Tibial artery (tissue), 4 donors: ENCODE data around the gene CSTB.

ENCODE experiments used
- DNase-seq, 2 donors: peaks; one replicate each; pipeline ENCODE4 v3.0.0-alpha.2; 2019
- H3K27ac ChIP-seq, 2 donors: fragments of 200-600 bp; sonication (generic) in 1 of 2; 1 replicate in 1 of 2; 2 replicates in 1 of 2; pipeline ENCODE4 v1.5.1; 2018 to 2019; ENCODE audit warnings: mild to moderate bottlenecking in 1 of 2
- H3K27me3 ChIP-seq, 2 donors: fragments of 200-600 bp; sonication (generic) in 1 of 2; one replicate each; pipeline versions ENCODE4 v1.5.1 to v1.6.0; 2016 to 2019
- H3K36me3 ChIP-seq, 3 donors: fragments of 200-600 bp; sonication (generic) in 2 of 3; one replicate each; pipeline ENCODE4 v1.5.1; 2016 to 2019; ENCODE audit warnings: mild to moderate bottlenecking in 2 of 3
- H3K4me1 ChIP-seq, 4 donors: fragments of 200-600 bp; sonication (generic) in 2 of 4; 1 replicate in 3 of 4; 2 replicates in 1 of 4; pipeline ENCODE4 v1.5.1; 2016 to 2019
- H3K4me3 ChIP-seq, 2 donors: fragments of 200-600 bp; sonication (generic) in 1 of 2; 1 replicate in 1 of 2; 2 replicates in 1 of 2; pipeline ENCODE4 v1.5.1; 2018 to 2019; ENCODE audit warnings: mild to moderate bottlenecking in 2 of 2
- H3K9me3 ChIP-seq, 3 donors: fragments of 200-600 bp; sonication (generic) in 1 of 3; one replicate each; pipeline ENCODE4 v1.5.1; 2016 to 2019
- intact Hi-C: fragments of 100-400 bp; cut with DNase I; formaldehyde crosslinking; loops from one replicate; pipeline ENCODE4 v1.15.0; 2023; ENCODE audit warnings: low total_unique reads
- TF ChIP-seq, protein P1 (sequence below), 2 experiments: fragments of 200-600 bp in 1 of 2; fragments of 450-650 bp in 1 of 2; IDR thresholded peaks; one replicate each; pipeline ENCODE4 v1.5.1; 2017 to 2019; ENCODE audit warnings: antibody characterized with exemption in 2 of 2, mild to moderate bottlenecking in 1 of 2, moderate library complexity in 1 of 2

Gene CSTB

DNA sequence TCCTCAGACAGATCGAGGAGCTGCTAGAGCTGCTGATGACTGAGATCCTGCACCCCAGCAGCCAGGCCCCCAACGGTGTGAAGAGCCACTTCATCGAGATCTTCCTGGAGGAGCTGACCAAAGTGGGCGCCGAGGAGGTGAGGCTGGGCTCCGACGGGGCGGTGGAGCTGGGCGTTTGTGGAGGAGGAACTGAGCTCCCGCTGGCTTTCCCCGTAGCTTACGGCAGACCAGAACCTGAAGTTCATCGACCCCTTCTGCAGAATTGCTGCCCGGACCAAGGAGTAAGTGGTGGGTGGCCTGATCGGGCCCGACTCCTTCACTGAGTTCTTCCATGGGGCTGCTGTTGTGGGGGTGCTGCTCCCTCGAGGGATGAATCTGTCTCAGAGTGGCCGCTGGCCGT is 21.3 kb upstream of the CSTB start:
- intact Hi-C loops: no loop called here

DNA sequence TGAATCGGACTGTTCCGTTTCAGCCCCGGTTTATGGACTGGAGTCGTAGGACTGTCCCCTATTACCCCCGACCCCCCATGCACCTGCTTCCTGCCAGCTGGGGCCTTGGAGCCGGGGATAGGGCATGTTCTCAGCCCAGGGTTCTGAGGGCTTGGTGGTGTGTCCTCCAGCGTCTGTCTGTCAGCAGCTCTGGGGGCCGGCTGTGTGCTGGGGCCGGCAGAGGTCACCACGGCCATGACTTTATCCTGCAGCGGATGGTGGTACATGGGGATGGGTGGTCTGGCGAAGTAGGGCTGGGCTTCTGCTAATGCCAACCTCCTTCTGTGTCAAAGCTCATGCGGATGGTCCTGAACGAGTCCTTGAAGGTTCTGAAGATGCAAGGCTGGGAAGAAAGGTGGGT is 18.7 kb upstream of the CSTB start:
- Histone ChIP-seq H3K4me3 (no peak overlapping the region), H3K27ac (no peak overlapping the region), H3K4me1 (peaks cover 0 to 17% (median 12%) of the 10 kb centered on the region in 4 donors), H3K27me3 (no peaks in the 10 kb centered on the region), H3K36me3 (peaks cover 62 to 86% (median 79%) of the 10 kb centered on the region in 3 donors), H3K9me3 (no peaks in the 10 kb centered on the region)
- TF ChIP-seq, protein P1, sequence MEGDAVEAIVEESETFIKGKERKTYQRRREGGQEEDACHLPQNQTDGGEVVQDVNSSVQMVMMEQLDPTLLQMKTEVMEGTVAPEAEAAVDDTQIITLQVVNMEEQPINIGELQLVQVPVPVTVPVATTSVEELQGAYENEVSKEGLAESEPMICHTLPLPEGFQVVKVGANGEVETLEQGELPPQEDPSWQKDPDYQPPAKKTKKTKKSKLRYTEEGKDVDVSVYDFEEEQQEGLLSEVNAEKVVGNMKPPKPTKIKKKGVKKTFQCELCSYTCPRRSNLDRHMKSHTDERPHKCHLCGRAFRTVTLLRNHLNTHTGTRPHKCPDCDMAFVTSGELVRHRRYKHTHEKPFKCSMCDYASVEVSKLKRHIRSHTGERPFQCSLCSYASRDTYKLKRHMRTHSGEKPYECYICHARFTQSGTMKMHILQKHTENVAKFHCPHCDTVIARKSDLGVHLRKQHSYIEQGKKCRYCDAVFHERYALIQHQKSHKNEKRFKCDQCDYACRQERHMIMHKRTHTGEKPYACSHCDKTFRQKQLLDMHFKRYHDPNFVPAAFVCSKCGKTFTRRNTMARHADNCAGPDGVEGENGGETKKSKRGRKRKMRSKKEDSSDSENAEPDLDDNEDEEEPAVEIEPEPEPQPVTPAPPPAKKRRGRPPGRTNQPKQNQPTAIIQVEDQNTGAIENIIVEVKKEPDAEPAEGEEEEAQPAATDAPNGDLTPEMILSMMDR (IDR thresholded peaks at IDR 0.05): no peak
- DNase-seq: no peak
- intact Hi-C loops: no loop called here

More for the DNA sequence above, 21.3 kb upstream of the CSTB start:
- no peaks in the 10 kb centered on the region for H3K27me3 ChIP-seq
- H3K27ac ChIP-seq: no peak overlapping the region
- TF ChIP-seq, protein P1 (IDR thresholded peaks at IDR 0.05): no peak
- H3K4me3 ChIP-seq: no peak overlapping the region
- H3K4me1 ChIP-seq: no peaks in the 10 kb centered on the region
- peaks cover 66 to 100% (median 99%) of the 10 kb centered on the region in 3 donors for H3K36me3 ChIP-seq
- DNase-seq: no peak
- H3K9me3 ChIP-seq: no peaks in the 10 kb centered on the region

GRCh38 chr21:43794311-43794710 is 18.2 kb upstream of the CSTB start:
- Histone ChIP-seq H3K9me3 (no peaks in the 10 kb centered on the region), H3K27ac (no peak overlapping the region), H3K27me3 (no peaks in the 10 kb centered on the region), H3K4me3 (no peak overlapping the region), H3K36me3 (peaks cover 57 to 81% (median 74%) of the 10 kb centered on the region in 3 donors), H3K4me1 (peaks cover 0 to 17% (median 12%) of the 10 kb centered on the region in 4 donors)
- TF ChIP-seq, protein P1 (IDR thresholded peaks at IDR 0.05): no peak
- intact Hi-C loops: no loop called here
- DNase-seq: no peak

- no peak overlapping the region for H3K27ac ChIP-seq
- peaks cover 0 to 17% (median 12%) of the 10 kb centered on the region in 4 donors for H3K4me1 ChIP-seq
- TF ChIP-seq, protein P1 (IDR thresholded peaks at IDR 0.05): no peak
- DNase-seq: no peak
- peaks cover 46 to 70% (median 63%) of the 10 kb centered on the region in 3 donors for H3K36me3 ChIP-seq
- no peaks in the 10 kb centered on the region for H3K27me3 ChIP-seq
- intact Hi-C loops: no loop called here
- H3K9me3 ChIP-seq: no peaks in the 10 kb centered on the region
- H3K4me3 ChIP-seq: no peak overlapping the region
Measured at GRCh38 chr21:43793243-43793642, 17.1 kb upstream of the CSTB start.

GRCh38 chr21:43792406-43792805 is 16.3 kb upstream of the CSTB start:
- intact Hi-C loops: no loop called here
- no peak overlapping the region for H3K27ac ChIP-seq
- H3K4me1 ChIP-seq: peaks cover 0 to 17% (median 12%) of the 10 kb centered on the region in 4 donors
- no peak for DNase-seq
- no peak overlapping the region for H3K4me3 ChIP-seq
- TF ChIP-seq, protein P1 (IDR thresholded peaks at IDR 0.05): no peak
- H3K36me3 ChIP-seq: peaks cover 38 to 62% (median 55%) of the 10 kb centered on the region in 3 donors
- H3K27me3 ChIP-seq: no peaks in the 10 kb centered on the region
- no peaks in the 10 kb centered on the region for H3K9me3 ChIP-seq
